ENCODE results near the gene TPX2.

The TPX2 gene

GRCh38 chr20:31770243-31770642, 31.2 kb downstream of the TPX2 start:
- TF ChIP-seq ZNF70 (CRISPR knock-in tag; IDR thresholded peaks at IDR 0.05) (no peak), CSDC2 (CRISPR knock-in tag; IDR thresholded peaks at IDR 0.05) (no peak), TCF4 (CRISPR knock-in tag; IDR thresholded peaks at IDR 0.05; ENCODE audit: borderline replicate concordance) (no peak), ARNTL (CRISPR knock-in tag; IDR thresholded peaks at IDR 0.05; ENCODE audit: borderline replicate concordance, low read depth) (no peak), TOX (CRISPR knock-in tag; IDR thresholded peaks at IDR 0.05; ENCODE audit: borderline replicate concordance) (no peak), ESRRG (CRISPR knock-in tag; IDR thresholded peaks at IDR 0.05) (no peak), POU6F1 (CRISPR knock-in tag; IDR thresholded peaks at IDR 0.05; ENCODE audit: borderline replicate concordance, low read depth) (no peak), CREB5 (CRISPR knock-in tag; IDR thresholded peaks at IDR 0.05; ENCODE audit: low read depth) (no peak), GLIS3 (CRISPR knock-in tag; IDR thresholded peaks at IDR 0.05) (no peak), RARB (CRISPR knock-in tag; IDR thresholded peaks at IDR 0.05) (no peak), PATZ1 (CRISPR knock-in tag; IDR thresholded peaks at IDR 0.05; ENCODE audit: borderline replicate concordance) (no peak), ISL1 (CRISPR knock-in tag; IDR thresholded peaks at IDR 0.05) (no peak), ZFP30 (CRISPR knock-in tag; IDR thresholded peaks at IDR 0.05) (no peak), ZFP3 (CRISPR knock-in tag; IDR thresholded peaks at IDR 0.05) (no peak), OSR1 (CRISPR knock-in tag; IDR thresholded peaks at IDR 0.05) (no peak)

GRCh38 chr20:31774408-31774807, 35.3 kb downstream of the TPX2 start:
- no peak for ATAC-seq
- TF ChIP-seq ZNF8 (CRISPR knock-in tag; IDR thresholded peaks at IDR 0.05) (no peak), ZNF565 (CRISPR knock-in tag; conservative IDR thresholded peaks at IDR 0.05; ENCODE audit: low read depth) (no peak), ZNF70 (CRISPR knock-in tag; IDR thresholded peaks at IDR 0.05) (no peak), SNAI2 (CRISPR knock-in tag; IDR thresholded peaks at IDR 0.05) (no peak), BACH2 (CRISPR knock-in tag; IDR thresholded peaks at IDR 0.05; ENCODE audit: borderline replicate concordance) (no peak), CSDC2 (CRISPR knock-in tag; IDR thresholded peaks at IDR 0.05) (no peak), ESRRG (CRISPR knock-in tag; IDR thresholded peaks at IDR 0.05) (no peak), TOX (CRISPR knock-in tag; IDR thresholded peaks at IDR 0.05; ENCODE audit: borderline replicate concordance) (no peak), OSR1 (CRISPR knock-in tag; IDR thresholded peaks at IDR 0.05) (no peak), TCF4 (CRISPR knock-in tag; IDR thresholded peaks at IDR 0.05; ENCODE audit: borderline replicate concordance) (no peak), ZFP3 (CRISPR knock-in tag; IDR thresholded peaks at IDR 0.05) (no peak), CREB5 (CRISPR knock-in tag; IDR thresholded peaks at IDR 0.05; ENCODE audit: low read depth) (no peak), PPARA (CRISPR knock-in tag; IDR thresholded peaks at IDR 0.05; ENCODE audit: borderline replicate concordance) (no peak), ZFP30 (CRISPR knock-in tag; IDR thresholded peaks at IDR 0.05) (no peak), ISL1 (CRISPR knock-in tag; IDR thresholded peaks at IDR 0.05) (no peak), GLIS3 (CRISPR knock-in tag; IDR thresholded peaks at IDR 0.05) (no peak), ZC3H10 (CRISPR knock-in tag; IDR thresholded peaks at IDR 0.05) (no peak), RARB (CRISPR knock-in tag; IDR thresholded peaks at IDR 0.05) (no peak), POU6F1 (CRISPR knock-in tag; IDR thresholded peaks at IDR 0.05; ENCODE audit: borderline replicate concordance, low read depth) (no peak)

More at GRCh38 chr20:31770243-31770642, 31.2 kb downstream of the TPX2 start:
- no peak for ATAC-seq

- ATAC-seq = no peak
- TF ChIP-seq ISL1 (CRISPR knock-in tag; IDR thresholded peaks at IDR 0.05) (no peak), ZC3H10 (CRISPR knock-in tag; IDR thresholded peaks at IDR 0.05) (no peak), OSR1 (CRISPR knock-in tag; IDR thresholded peaks at IDR 0.05) (no peak), ESRRG (CRISPR knock-in tag; IDR thresholded peaks at IDR 0.05) (no peak), TOX (CRISPR knock-in tag; IDR thresholded peaks at IDR 0.05; ENCODE audit: borderline replicate concordance) (no peak), CREB5 (CRISPR knock-in tag; IDR thresholded peaks at IDR 0.05; ENCODE audit: low read depth) (no peak), ZNF70 (CRISPR knock-in tag; IDR thresholded peaks at IDR 0.05) (no peak), POU6F1 (CRISPR knock-in tag; IDR thresholded peaks at IDR 0.05; ENCODE audit: borderline replicate concordance, low read depth) (no peak), ZNF8 (CRISPR knock-in tag; IDR thresholded peaks at IDR 0.05) (no peak), ZNF565 (CRISPR knock-in tag; conservative IDR thresholded peaks at IDR 0.05; ENCODE audit: low read depth) (no peak), PATZ1 (CRISPR knock-in tag; IDR thresholded peaks at IDR 0.05; ENCODE audit: borderline replicate concordance) (no peak)
Measured at GRCh38 chr20:31780839-31781238, 41.7 kb downstream of the TPX2 start.
